SK-N-SH (cell line): Measurements from ENCODE around the gene CMPK1. TPM values are rescaled to one million over a fixed set of nuclear protein-coding genes. Genes with fewer than 3 reads are reported as not detected.
A peak's percentile ranks its signal among the peaks of the same experiment; 100 is the strongest.

Experiments
- CTCF ChIA-PET: fragments of 300-600, 350-600 bp; formaldehyde crosslinking; extraction: SDS; loops from one replicate; lab custom pipeline; 2021; lab: Yijun Ruan, JAX
- POLR2A ChIA-PET: fragments of 350-600 bp; sonication (Branson Sonifier 250); formaldehyde crosslinking; extraction: SDS; loops from one replicate; lab custom pipeline; 2020; ENCODE audit warnings: antibody characterized with exemption, inconsistent platforms; lab: Yijun Ruan, JAX
- DNase-seq: peaks from one replicate; pipeline ENCODE4 v3.0.0; 2012
- H2AFZ ChIP-seq: fragments of 200-600 bp; sonication (generic); 2 replicates; pipeline ENCODE4 v1.8.1; 2016; ENCODE audit warnings: antibody characterized with exemption, mild to moderate bottlenecking, low read depth
- H3F3A ChIP-seq: fragments of 200-600 bp; sonication (generic); replicated peaks from 2 replicates; pipeline ENCODE3; 2016; ENCODE audit warnings: antibody characterized with exemption, mild to moderate bottlenecking; ENCODE audit not compliant: insufficient read depth
- H3K27ac ChIP-seq, 2 experiments: fragments of 200-500 bp in 1 of 2; fragments of 200-600 bp in 1 of 2; sonication (Bioruptor generic) in 1 of 2; sonication (generic), shearing (Covaris generic) in 1 of 2; 2 replicates each; pipeline versions ENCODE4 v1.5.1 to v1.6.1; 2014 to 2016; ENCODE audit warnings: low read depth in 2 of 2, inconsistent platforms in 1 of 2, low read length in 1 of 2, mild to moderate bottlenecking in 1 of 2, mixed read lengths in 1 of 2
- H3K27me3 ChIP-seq: fragments of 200-600 bp; sonication (generic), shearing (Covaris generic); 2 replicates; pipeline ENCODE4 v1.6.1; 2016; ENCODE audit warnings: mixed run types; ENCODE audit not compliant: insufficient read depth
- H3K36me3 ChIP-seq, 2 experiments: fragments of 200-500 bp in 1 of 2; fragments of 200-600 bp in 1 of 2; sonication (Bioruptor generic) in 1 of 2; sonication (generic) in 1 of 2; replicated peaks in 1 of 2; 2 replicates each; pipeline versions ENCODE3 to v1.5.1; 2014 to 2016; ENCODE audit warnings: low read length in 1 of 2, mild to moderate bottlenecking in 1 of 2; ENCODE audit not compliant: insufficient read depth in 2 of 2, control insufficient read depth in 1 of 2
- H3K4me1 ChIP-seq, 2 experiments: fragments of 200-500 bp in 1 of 2; fragments of 200-600 bp in 1 of 2; sonication (Bioruptor generic) in 1 of 2; sonication (generic), shearing (Covaris generic) in 1 of 2; 2 replicates each; pipeline versions ENCODE4 v1.5.1 to v1.6.1; 2014 to 2016; ENCODE audit warnings: low read depth in 1 of 2, low read length in 1 of 2, mixed run types in 1 of 2; ENCODE audit not compliant: insufficient read depth in 2 of 2, control insufficient read depth in 1 of 2
- H3K4me2 ChIP-seq: fragments of 200-600 bp; sonication (generic), shearing (Covaris generic); 2 replicates; pipeline ENCODE4 v1.6.1; 2017; ENCODE audit warnings: mixed run types
- H3K4me3 ChIP-seq, 2 experiments: fragments of 200-500 bp in 1 of 2; fragments of 200-600 bp in 1 of 2; sonication (Bioruptor generic) in 1 of 2; sonication (generic), shearing (Covaris generic) in 1 of 2; 2 replicates each; pipeline versions ENCODE4 v1.5.1 to v1.8.1; 2014 to 2016; ENCODE audit warnings: low read depth in 2 of 2, inconsistent platforms in 1 of 2, low read length in 1 of 2, mild to moderate bottlenecking in 1 of 2, mixed read lengths in 1 of 2, moderate library complexity in 1 of 2
- H3K79me2 ChIP-seq: fragments of 200-600 bp; sonication (generic); 2 replicates; pipeline ENCODE4 v1.8.1; 2017; ENCODE audit warnings: mild to moderate bottlenecking; ENCODE audit not compliant: insufficient read depth
- H3K9ac ChIP-seq: fragments of 200-600 bp; sonication (generic); 2 replicates; pipeline ENCODE4 v1.6.1; 2017; ENCODE audit warnings: mixed run types
- H3K9me2 ChIP-seq: fragments of 200-600 bp; sonication (generic); 2 replicates; pipeline ENCODE4 v1.6.1; 2017; ENCODE audit warnings: mixed run types
- H3K9me3 ChIP-seq: fragments of 200-600 bp; sonication (generic); 2 replicates; pipeline ENCODE4 v1.6.1; 2017; ENCODE audit warnings: mixed run types, mild to moderate bottlenecking, moderate library complexity
- H4K20me1 ChIP-seq: fragments of 200-600 bp; sonication (generic); 2 replicates; pipeline ENCODE4 v1.6.1; 2017; ENCODE audit warnings: mild to moderate bottlenecking, mixed run types; ENCODE audit not compliant: insufficient read depth
- EP300 ChIP-seq, 2 experiments: IDR thresholded peaks; 2 replicates each; pipeline versions ENCODE4 v1.4.0 to v1.6.1; 2012; ENCODE audit warnings: borderline replicate concordance in 1 of 2, low read depth in 1 of 2, low read length in 1 of 2
- FOSL2 ChIP-seq: IDR thresholded peaks from 2 replicates; pipeline ENCODE4 v1.4.0; 2012; ENCODE audit warnings: low read depth, mild to moderate bottlenecking, moderate library complexity, borderline replicate concordance
- FOXM1 ChIP-seq: IDR thresholded peaks from 2 replicates; pipeline ENCODE4 v1.4.0; 2012; ENCODE audit warnings: low read depth, mild to moderate bottlenecking
- GABPA ChIP-seq: IDR thresholded peaks from 2 replicates; pipeline ENCODE4 v1.4.0; 2012; ENCODE audit warnings: low read depth, mild to moderate bottlenecking
- GATA2 ChIP-seq: sonication (generic); formaldehyde crosslinking; IDR thresholded peaks from 2 replicates; pipeline ENCODE4 v1.5.0; 2020; ENCODE audit warnings: mild to moderate bottlenecking, missing genetic modification reagents
- MXI1 ChIP-seq: IDR thresholded peaks from 2 replicates; pipeline ENCODE4 v1.6.1; 2012; ENCODE audit warnings: mild to moderate bottlenecking, low read depth, low read length, improper control_type of control experiment
- RCOR1 ChIP-seq: fragments of 150-350 bp; IDR thresholded peaks from 2 replicates; pipeline ENCODE4 v1.6.1; 2017; ENCODE audit warnings: antibody characterized with exemption, low read length
- RFX5 ChIP-seq: IDR thresholded peaks from 2 replicates; pipeline ENCODE4 v1.6.1; 2012; ENCODE audit warnings: mild to moderate bottlenecking, improper control_type of control experiment, low read length
- SIN3A ChIP-seq: IDR thresholded peaks from 2 replicates; pipeline ENCODE4 v1.6.1; 2012; ENCODE audit warnings: low read depth, mild to moderate bottlenecking, low read length, moderate library complexity, borderline replicate concordance
- SMC3 ChIP-seq: IDR thresholded peaks from 2 replicates; pipeline ENCODE4 v1.6.1; 2012; ENCODE audit warnings: low read depth, low read length, improper control_type of control experiment
- TAF1 ChIP-seq: IDR thresholded peaks from 2 replicates; pipeline ENCODE4 v1.6.1; 2012; ENCODE audit warnings: low read depth, mild to moderate bottlenecking, low read length, moderate library complexity, borderline replicate concordance
- TCF12 ChIP-seq: IDR thresholded peaks from 2 replicates; pipeline ENCODE4 v1.4.0; 2012
- TEAD4 ChIP-seq: IDR thresholded peaks from 2 replicates; pipeline ENCODE4 v1.4.0; 2012; ENCODE audit warnings: mild to moderate bottlenecking, borderline replicate concordance; ENCODE audit not compliant: insufficient read depth
- WGBS: methylation state at CpG from one replicate; pipeline ENCODE4 v1.1.6; 2017; ENCODE audit warnings: low lambda C conversion rate; 5-methylcytosine and 5-hydroxymethylcytosine counted together
- polyA plus RNA-seq, 3 experiments: library from polyadenylated mRNA; depleted of rRNA; stranded (reverse); fragments of >200 nt; gene quantifications; 2 replicates each; pipeline ENCODE4 v1.2.3, GENCODE V29; 2012
- TF ChIP-seq, protein P1 (sequence below): IDR thresholded peaks from 2 replicates; pipeline ENCODE4; 2012
- TF ChIP-seq, protein P2 (sequence below): fragments of 200-600 bp; sonication (generic); IDR thresholded peaks from 2 replicates; pipeline ENCODE4 v1.6.1; 2017; ENCODE audit warnings: antibody characterized with exemption, mild to moderate bottlenecking, moderate library complexity
- TF ChIP-seq, protein P3 (sequence below): IDR thresholded peaks from 2 replicates; pipeline ENCODE4 v1.4.0; 2012; ENCODE audit warnings: low read depth, borderline replicate concordance

Gene CMPK1
- polyA plus RNA-seq, 1 of the 3 experiments (the other 2 are of a cell fraction): 17.5 TPM

DNA sequence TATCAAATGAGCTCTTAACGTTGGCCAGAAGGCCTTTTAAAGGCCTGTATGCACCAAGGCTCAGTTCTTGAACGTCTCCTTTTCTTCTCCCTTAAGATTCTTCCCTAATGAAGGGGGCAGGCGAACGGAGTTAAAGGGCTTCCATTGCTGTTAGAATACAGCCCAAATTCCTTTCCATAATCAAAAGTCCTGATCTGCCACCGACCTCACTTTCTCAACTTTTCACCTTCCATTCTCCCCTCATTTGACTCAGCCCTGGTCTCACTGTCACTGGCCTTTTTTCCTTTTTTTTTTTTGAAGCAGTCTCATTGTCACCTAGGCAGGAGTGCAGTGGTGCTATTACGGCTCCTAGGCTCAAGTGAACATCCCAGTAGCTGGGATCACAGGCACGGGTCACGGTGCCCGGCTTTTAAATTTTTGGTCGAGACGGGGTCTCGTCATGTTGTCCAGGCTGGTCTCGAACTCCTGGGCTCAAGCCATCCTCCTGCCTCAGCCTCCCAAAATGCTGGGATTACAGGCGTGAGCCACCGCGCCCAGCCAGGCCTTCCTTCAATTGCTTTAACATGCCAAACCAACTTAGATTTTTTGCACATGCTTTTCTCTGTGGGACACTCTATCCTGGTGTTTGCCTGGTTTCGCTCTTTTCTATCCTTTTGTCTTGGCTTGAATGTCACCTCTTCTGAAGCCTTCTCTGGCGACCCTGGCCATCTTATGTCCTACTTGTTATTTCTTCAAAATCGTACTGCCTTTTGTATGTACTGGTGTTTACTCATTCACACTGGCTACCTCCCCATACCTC is 612 bp upstream of the CMPK1 start:
- WGBS: 29% methylated on average over 19 of the region's 19 CpGs
- peak overlapping the region; percentile 85 to 99 for H3K4me3 ChIP-seq
- ChIA-PET CTCF (interaction anchor here (0.7 to 1.0 kb wide), 4 partner anchors 9 to 759 kb away, joined by 3 read pairs; no protein-coding TSS in a partner anchor), POLR2A (interaction anchor here (0.7 to 3.5 kb wide), 5 partner anchors 7 to 19 kb away, joined by 3 to 22 read pairs (median 3); partner anchors contain the start of gene STIL)
- H3K4me2 ChIP-seq: peak overlapping the region; percentile 76
- H3K79me2 ChIP-seq: peaks cover 41% of the 10 kb centered on the region
- H3F3A ChIP-seq: peaks cover 18% of the 10 kb centered on the region
- H3K9me2 ChIP-seq: no peaks in the 10 kb centered on the region
- no peak for TF ChIP-seq EP300 (IDR thresholded peaks at IDR 0.05; ENCODE audit: borderline replicate concordance in 1 of 2, low read depth in 1 of 2, low read length in 1 of 2)
- no peak for TF ChIP-seq TAF1
- peak; percentile 1; the same call in 1 of the 2 replicates for TF ChIP-seq MXI1
- TF ChIP-seq, protein P1, sequence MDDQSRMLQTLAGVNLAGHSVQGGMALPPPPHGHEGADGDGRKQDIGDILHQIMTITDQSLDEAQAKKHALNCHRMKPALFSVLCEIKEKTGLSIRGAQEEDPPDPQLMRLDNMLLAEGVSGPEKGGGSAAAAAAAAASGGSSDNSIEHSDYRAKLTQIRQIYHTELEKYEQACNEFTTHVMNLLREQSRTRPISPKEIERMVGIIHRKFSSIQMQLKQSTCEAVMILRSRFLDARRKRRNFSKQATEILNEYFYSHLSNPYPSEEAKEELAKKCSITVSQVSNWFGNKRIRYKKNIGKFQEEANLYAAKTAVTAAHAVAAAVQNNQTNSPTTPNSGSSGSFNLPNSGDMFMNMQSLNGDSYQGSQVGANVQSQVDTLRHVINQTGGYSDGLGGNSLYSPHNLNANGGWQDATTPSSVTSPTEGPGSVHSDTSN: no peak
- TF ChIP-seq FOXM1: no peak
- TF ChIP-seq FOSL2: no peak
- no peak for TF ChIP-seq RCOR1
- no peak for TF ChIP-seq TCF12
- H3K27me3 ChIP-seq: no peaks in the 10 kb centered on the region
- H3K4me1 ChIP-seq: peaks cover 17% of the 10 kb centered on the region in 2 experiments
- H3K36me3 ChIP-seq: no peaks in the 10 kb centered on the region
- H4K20me1 ChIP-seq: peaks cover 8% of the 10 kb centered on the region
- peak overlapping the region; percentile 92 for H3K9ac ChIP-seq
- DNase-seq: no peak
- H2AFZ ChIP-seq: peak overlapping the region; percentile 79
- peak overlapping the region; percentile 92 to 96 for H3K27ac ChIP-seq
- no peaks in the 10 kb centered on the region for H3K9me3 ChIP-seq

GRCh38 chr1:47333922-47334764 is 553 bp downstream of the CMPK1 start:
- ChIA-PET POLR2A (interaction anchor here (0.7 to 3.5 kb wide), 5 partner anchors 8 to 20 kb away, joined by 3 to 22 read pairs (median 3); partner anchors contain the start of gene STIL), CTCF (interaction anchor here (0.7 to 1.0 kb wide), 4 partner anchors 10 to 758 kb away, joined by 3 to 4 read pairs (median 3); no protein-coding TSS in a partner anchor)
- peak; percentile 92 for DNase-seq
- H3K27me3 ChIP-seq: no peaks in the 10 kb centered on the region
- peaks cover 52% of the 10 kb centered on the region for H3K79me2 ChIP-seq
- H2AFZ ChIP-seq: peak overlapping the region; percentile 93
- H3K9ac ChIP-seq: peak overlapping the region; percentile 92
- H3F3A ChIP-seq: peaks cover 21% of the 10 kb centered on the region
- H3K9me2 ChIP-seq: no peaks in the 10 kb centered on the region
- WGBS: 0% methylated on average over 52 of the region's 90 CpGs
- peak overlapping the region; percentile 76 for H3K4me2 ChIP-seq
- no peaks in the 10 kb centered on the region for H3K9me3 ChIP-seq
- H4K20me1 ChIP-seq: peaks cover 15% of the 10 kb centered on the region
- peak overlapping the region; percentile 85 to 99 for H3K4me3 ChIP-seq
- H3K27ac ChIP-seq: peak overlapping the region; percentile 92 to 96
- H3K4me1 ChIP-seq: peaks cover 17% of the 10 kb centered on the region in 2 experiments
- peaks cover 0 to 5% of the 10 kb centered on the region in 2 experiments for H3K36me3 ChIP-seq
- TF ChIP-seq RFX5 (no peak), RCOR1 (no peak), SIN3A (peak; percentile 61; the same call in 1 of the 2 replicates), TEAD4 (no peak), GABPA (no peak), SMC3 (no peak), GATA2 (CRISPR knock-in tag) (no peak), MXI1 (peak; percentile 12), FOSL2 (no peak)
- TF ChIP-seq, protein P2, sequence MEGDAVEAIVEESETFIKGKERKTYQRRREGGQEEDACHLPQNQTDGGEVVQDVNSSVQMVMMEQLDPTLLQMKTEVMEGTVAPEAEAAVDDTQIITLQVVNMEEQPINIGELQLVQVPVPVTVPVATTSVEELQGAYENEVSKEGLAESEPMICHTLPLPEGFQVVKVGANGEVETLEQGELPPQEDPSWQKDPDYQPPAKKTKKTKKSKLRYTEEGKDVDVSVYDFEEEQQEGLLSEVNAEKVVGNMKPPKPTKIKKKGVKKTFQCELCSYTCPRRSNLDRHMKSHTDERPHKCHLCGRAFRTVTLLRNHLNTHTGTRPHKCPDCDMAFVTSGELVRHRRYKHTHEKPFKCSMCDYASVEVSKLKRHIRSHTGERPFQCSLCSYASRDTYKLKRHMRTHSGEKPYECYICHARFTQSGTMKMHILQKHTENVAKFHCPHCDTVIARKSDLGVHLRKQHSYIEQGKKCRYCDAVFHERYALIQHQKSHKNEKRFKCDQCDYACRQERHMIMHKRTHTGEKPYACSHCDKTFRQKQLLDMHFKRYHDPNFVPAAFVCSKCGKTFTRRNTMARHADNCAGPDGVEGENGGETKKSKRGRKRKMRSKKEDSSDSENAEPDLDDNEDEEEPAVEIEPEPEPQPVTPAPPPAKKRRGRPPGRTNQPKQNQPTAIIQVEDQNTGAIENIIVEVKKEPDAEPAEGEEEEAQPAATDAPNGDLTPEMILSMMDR: peak; percentile 49
- TF ChIP-seq, protein P3, sequence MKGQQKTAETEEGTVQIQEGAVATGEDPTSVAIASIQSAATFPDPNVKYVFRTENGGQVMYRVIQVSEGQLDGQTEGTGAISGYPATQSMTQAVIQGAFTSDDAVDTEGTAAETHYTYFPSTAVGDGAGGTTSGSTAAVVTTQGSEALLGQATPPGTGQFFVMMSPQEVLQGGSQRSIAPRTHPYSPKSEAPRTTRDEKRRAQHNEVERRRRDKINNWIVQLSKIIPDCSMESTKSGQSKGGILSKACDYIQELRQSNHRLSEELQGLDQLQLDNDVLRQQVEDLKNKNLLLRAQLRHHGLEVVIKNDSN: no peak; the same call in 1 of the 2 replicates
